B cell (primary cell): ENCODE results near the gene HIBCH. TPM values are rescaled to one million over a fixed set of nuclear protein-coding genes. Genes with fewer than 3 reads are reported as not detected.

Source experiments
- ATAC-seq: fragments of 200-7000 bp; cut with Tn5 transposase; one replicate; pipeline ENCODE4 v1.10.0; 2021; ENCODE audit warnings: low read depth, mild to moderate bottlenecking, moderate number of reproducible peaks, moderate library complexity
- CTCF ChIA-PET: fragments of 350-600 bp; sonication (Branson Sonifier 250); formaldehyde crosslinking; loops from one replicate; lab custom pipeline; 2021; ENCODE audit warnings: antibody characterized with exemption, inconsistent platforms; lab: Charles Lee
- POLR2A ChIA-PET: fragments of 350-600 bp; sonication (Branson Sonifier 250); formaldehyde crosslinking; loops from one replicate; lab custom pipeline; 2021; ENCODE audit warnings: antibody characterized with exemption; lab: Charles Lee
- DNase-seq: peaks from one replicate; pipeline ENCODE4 v3.0.0; 2013
- H2AFZ ChIP-seq: 2 replicates; pipeline ENCODE4 v1.6.1; 2012; ENCODE audit warnings: mild to moderate bottlenecking, low read depth, low read length; ENCODE audit not compliant: insufficient read depth, poor library complexity, severe bottlenecking
- H3K27ac ChIP-seq, 2 donors: 1 replicate in 1 of 2; 2 replicates in 1 of 2; pipeline ENCODE4 v1.5.1; 2012 to 2013; ENCODE audit warnings: low read length in 2 of 2, mild to moderate bottlenecking in 2 of 2, moderate library complexity in 1 of 2
- H3K27me3 ChIP-seq, 4 experiments: fragments of 200-600 bp in 1 of 4; sonication (generic) in 1 of 4; replicated peaks in 1 of 4; 1 replicate in 2 of 4; 2 replicates in 2 of 4; pipeline versions ENCODE4 v1.6.1 to v1.7.0; 2013 to 2016; ENCODE audit warnings: low read length in 3 of 4, mild to moderate bottlenecking in 2 of 4, mixed read lengths in 1 of 4, moderate library complexity in 1 of 4; ENCODE audit not compliant: insufficient read depth in 4 of 4, control insufficient read depth in 3 of 4; ENCODE audit errors: control extremely low read depth in 1 of 4
- H3K36me3 ChIP-seq, 2 experiments: replicated peaks in 1 of 2; 1 replicate in 1 of 2; 2 replicates in 1 of 2; pipeline versions ENCODE4 v1.6.1 to v1.7.1; 2013; ENCODE audit warnings: low read length in 1 of 2; ENCODE audit not compliant: insufficient read depth in 2 of 2, control insufficient read depth in 1 of 2; ENCODE audit errors: control extremely low read depth in 1 of 2, extremely low read depth in 1 of 2
- H3K4me1 ChIP-seq, 2 donors: fragments of 200-600 bp in 1 of 2; sonication (generic) in 1 of 2; 1 replicate in 1 of 2; 2 replicates in 1 of 2; pipeline versions ENCODE4 v1.5.1 to v1.6.1; 2013 to 2017; ENCODE audit warnings: low read length in 2 of 2; ENCODE audit not compliant: control insufficient read depth in 2 of 2, insufficient read depth in 2 of 2
- H3K4me2 ChIP-seq: replicated peaks from 2 replicates; pipeline ENCODE3; 2012; ENCODE audit warnings: mild to moderate bottlenecking, low read depth, low read length; ENCODE audit not compliant: poor library complexity, severe bottlenecking
- H3K4me3 ChIP-seq, 5 experiments: fragments of 200-600 bp in 1 of 5; sonication (generic) in 1 of 5; 1 replicate in 3 of 5; 2 replicates in 2 of 5; pipeline versions ENCODE4 v1.5.1 to v1.7.0; 2011 to 2016; ENCODE audit warnings: low read length in 4 of 5, mild to moderate bottlenecking in 4 of 5, low read depth in 2 of 5, control low read depth in 1 of 5, moderate library complexity in 1 of 5; ENCODE audit not compliant: insufficient read depth in 1 of 5; ENCODE audit errors: control extremely low read depth in 1 of 5, extremely low read depth in 1 of 5
- H3K79me2 ChIP-seq: fragments of 200-600 bp; sonication (generic); one replicate; pipeline ENCODE4 v1.6.0; 2016; ENCODE audit warnings: low read length; ENCODE audit not compliant: control insufficient read depth, insufficient read depth
- H3K9ac ChIP-seq: fragments of 200-600 bp; sonication (generic); 2 replicates; pipeline ENCODE4 v1.6.1; 2017; ENCODE audit warnings: mild to moderate bottlenecking, low read length, moderate library complexity
- H3K9me3 ChIP-seq, 3 donors: one replicate each; pipeline versions ENCODE4 v1.6.1 to v1.7.1; 2013; ENCODE audit warnings: low read length in 2 of 3; ENCODE audit not compliant: control insufficient read depth in 2 of 3, insufficient read depth in 1 of 3; ENCODE audit errors: control extremely low read depth in 1 of 3
- H4K20me1 ChIP-seq: 2 replicates; pipeline ENCODE4 v1.6.0; 2012; ENCODE audit warnings: mild to moderate bottlenecking, low read length; ENCODE audit not compliant: insufficient read depth, control insufficient read depth, poor library complexity, severe bottlenecking
- H3K27ac Mint-ChIP-seq: one replicate; pipeline ENCODE4 v1.8.0; 2021; ENCODE audit warnings: mixed read lengths
- H3K27me3 Mint-ChIP-seq: one replicate; pipeline ENCODE4 v1.8.0; 2021; ENCODE audit warnings: mixed read lengths
- H3K4me1 Mint-ChIP-seq: one replicate; pipeline ENCODE4 v1.8.0; 2021; ENCODE audit warnings: mixed read lengths
- H3K4me3 Mint-ChIP-seq: one replicate; pipeline ENCODE4 v1.8.0; 2021; ENCODE audit warnings: mixed read lengths
- H3K9me3 Mint-ChIP-seq: one replicate; pipeline ENCODE4 v1.8.0; 2022; ENCODE audit warnings: mixed read lengths; ENCODE audit not compliant: insufficient read depth
- CTCF ChIP-seq: fragments of 200-600 bp; IDR thresholded peaks from one replicate; pipeline ENCODE4 v1.8.0; 2022; ENCODE audit warnings: antibody characterized with exemption, mild to moderate bottlenecking
- EZH2 ChIP-seq: IDR thresholded peaks from 2 replicates; pipeline ENCODE4 v1.6.1; 2012; ENCODE audit warnings: borderline replicate concordance, low read depth, mild to moderate bottlenecking, moderate library complexity, low read length; ENCODE audit not compliant: insufficient read depth, poor library complexity, severe bottlenecking
- WGBS: methylation state at CpG from one replicate; pipeline ENCODE4 v1.1.5; 2013; ENCODE audit warnings: missing lambda C conversion rate; ENCODE audit not compliant: insufficient coverage; 5-methylcytosine and 5-hydroxymethylcytosine counted together
- intact Hi-C: fragments of 100-400 bp; cut with micrococcal nuclease; formaldehyde crosslinking; loops from one replicate; pipeline ENCODE4 v1.10.0; 2022
- polyA plus RNA-seq: library from polyadenylated mRNA; depleted of rRNA; stranded (reverse); fragments of >200 nt; gene quantifications from 2 replicates; pipeline ENCODE4 v1.2.3, GENCODE V29; 2012
- total RNA-seq, 2 donors: library from RNA; stranded (reverse); fragments of 120-200 nt in 1 of 2; gene quantifications; 1 replicate in 1 of 2; 2 replicates in 1 of 2; pipeline versions ENCODE4 v1.2.3 to v1.2.4, GENCODE V29; 2013 to 2022

The HIBCH gene
- total and polyA plus RNA-seq, 2 donors (not counting 1 experiment from before 2014, with no cell fraction given), result 5.6 to 30.2 TPM

- H2AFZ ChIP-seq, result no peak overlapping the region
- intact Hi-C loops, result loop anchor here (10.0 kb wide), 2 partner anchors 347 to 513 kb away; partner anchors contain the start of genes ANKAR and NEMP2
- H4K20me1 ChIP-seq, result no peaks in the 10 kb centered on the region
- H3K4me1 ChIP-seq, result no peaks in the 10 kb centered on the region
- CTCF ChIA-PET, result interaction anchor here (1.2 kb wide), 1 partner anchor 8 kb away, joined by 4 read pairs; a partner anchor contains a TSS
- no peaks in the 10 kb centered on the region for H3K79me2 ChIP-seq
- no peak overlapping the region for H3K4me3 ChIP-seq
- TF ChIP-seq EZH2, result no peak
- TF ChIP-seq CTCF, result no peak
- no peak overlapping the region for H3K9ac ChIP-seq
- no peak overlapping the region for H3K4me2 ChIP-seq
- POLR2A ChIA-PET, result no interaction called here
- Mint-ChIP-seq H3K27me3 (no peaks in the 10 kb centered on the region), H3K4me3 (no peak overlapping the region), H3K27ac (no peak overlapping the region), H3K4me1 (peaks cover 5% of the 10 kb centered on the region), H3K9me3 (no peaks in the 10 kb centered on the region)
- H3K9me3 ChIP-seq, result no peaks in the 10 kb centered on the region
- no peak overlapping the region for H3K27ac ChIP-seq
- no CpG with 5 or more reads among the region's 1 CpG for WGBS
- H3K27me3 ChIP-seq, result no peaks in the 10 kb centered on the region
- DNase-seq (no peak), ATAC-seq (no peak)
- H3K36me3 ChIP-seq, result no peaks in the 10 kb centered on the region
Measured at GRCh38 chr2:190188289-190188688, 131.3 kb downstream of the HIBCH start.

- TF ChIP-seq EZH2, result no peak
- no peak for TF ChIP-seq CTCF
- CTCF ChIA-PET, result no interaction called here
- no peak overlapping the region for H3K4me2 ChIP-seq
- peaks cover 2 to 10% of the 10 kb centered on the region in 2 donors for H3K4me1 ChIP-seq
- intact Hi-C loops, result loop anchor here (10.0 kb wide), 2 partner anchors 349 to 511 kb away; partner anchors contain the start of genes ANKAR and NEMP2
- H3K27me3 ChIP-seq, result no peaks in the 10 kb centered on the region
- no peaks in the 10 kb centered on the region for H3K36me3 ChIP-seq
- no peaks in the 10 kb centered on the region for H3K79me2 ChIP-seq
- no peak for DNase-seq
- no peak overlapping the region for H2AFZ ChIP-seq
- 100% methylated on average over 1 of the region's 3 CpGs for WGBS
- H3K9ac ChIP-seq, result no peak overlapping the region
- no peak for ATAC-seq
- no peaks in the 10 kb centered on the region for H3K9me3 ChIP-seq
- Mint-ChIP-seq H3K4me3 (no peak overlapping the region), H3K27me3 (no peaks in the 10 kb centered on the region), H3K4me1 (peaks cover 17% of the 10 kb centered on the region), H3K9me3 (no peaks in the 10 kb centered on the region), H3K27ac (no peak overlapping the region)
- POLR2A ChIA-PET, result no interaction called here
- no peak overlapping the region for H3K4me3 ChIP-seq
- no peak overlapping the region for H3K27ac ChIP-seq
- H4K20me1 ChIP-seq, result no peaks in the 10 kb centered on the region
Measured at GRCh38 chr2:190186238-190186637, 133.4 kb downstream of the HIBCH start.
